Renal cortex interstitium (tissue), 11 donors: ENCODE data around the gene TMSB4X. TPM values are rescaled to one million over a fixed set of nuclear protein-coding genes. Genes with fewer than 3 reads are reported as not detected.
"Not testable (repeated sequence)": the region's sequence is repeated elsewhere in the genome, so short reads cannot be mapped to it uniquely, and the experiment has no call there.

Experiments
- DNase-seq, 11 donors: peaks; one replicate each; pipeline ENCODE4 v3.0.0-alpha.2; 2013; ENCODE audit warnings: low read depth in 9 of 11, low spot score in 4 of 11; ENCODE audit errors: extremely low read depth in 1 of 11
- polyA plus RNA-seq, 3 donors: library from polyadenylated mRNA; unstranded; fragments of 120-200 nt; gene quantifications; one replicate each; pipeline ENCODE4 v1.2.1, GENCODE V29; 2013; ENCODE audit not compliant: insufficient read length in 3 of 3

TMSB4X gene
- polyA plus RNA-seq, 3 donors = 2,669 to 3,446 (median 3,123) TPM

- no peak for DNase-seq
Measured at GRCh38 chrX:12967711-12968465, 7.0 kb upstream of the TMSB4X start.

- DNase-seq = no peak
Measured at GRCh38 chrX:12970691-12971202, 4.2 kb upstream of the TMSB4X start.

- no peak for DNase-seq
Measured at GRCh38 chrX:12971282-12972003, 3.5 kb upstream of the TMSB4X start.

- no peak for DNase-seq
Measured at GRCh38 chrX:12972243-12972642, 2.7 kb upstream of the TMSB4X start.

- no peak for DNase-seq
Measured at GRCh38 chrX:12972878-12973560, 1.9 kb upstream of the TMSB4X start.

- DNase-seq = no peak
Measured at GRCh38 chrX:12973561-12974304, 1.2 kb upstream of the TMSB4X start.

- no peak for DNase-seq
Measured at GRCh38 chrX:12974305-12974795, 560 bp upstream of the TMSB4X start.

- no peak for DNase-seq
Measured at GRCh38 chrX:12975670-12975965, 708 bp downstream of the TMSB4X start.

- peak in 1 of 11 donors; percentile 67 for DNase-seq
Measured at GRCh38 chrX:12975991-12976558, 1.2 kb downstream of the TMSB4X start.

- DNase-seq = not testable (repeated sequence)
Measured at GRCh38 chrX:12976819-12977732, 2.2 kb downstream of the TMSB4X start.

GRCh38 chrX:12977761-12978204 lies 2.9 kb downstream of the TMSB4X start:
- no peak for DNase-seq

- no peak for DNase-seq
Measured at GRCh38 chrX:12978205-12979025, 3.5 kb downstream of the TMSB4X start.

GRCh38 chrX:12979026-12979607 lies 4.2 kb downstream of the TMSB4X start:
- no peak for DNase-seq

- no peak for DNase-seq
Measured at GRCh38 chrX:12979616-12980015, 4.7 kb downstream of the TMSB4X start.

- not testable (repeated sequence) for DNase-seq
Measured at GRCh38 chrX:12980039-12980438, 5.1 kb downstream of the TMSB4X start.

- DNase-seq = no peak
Measured at GRCh38 chrX:12981880-12982279, 7.0 kb downstream of the TMSB4X start.
